ENCODE results near the gene ZSWIM2. TPM values are rescaled to one million over a fixed set of nuclear protein-coding genes. Genes with fewer than 3 reads are reported as not detected.
"Not testable (repeated sequence)": the region's sequence is repeated elsewhere in the genome, so short reads cannot be mapped to it uniquely, and the experiment has no call there.

The ZSWIM2 gene, protein sequence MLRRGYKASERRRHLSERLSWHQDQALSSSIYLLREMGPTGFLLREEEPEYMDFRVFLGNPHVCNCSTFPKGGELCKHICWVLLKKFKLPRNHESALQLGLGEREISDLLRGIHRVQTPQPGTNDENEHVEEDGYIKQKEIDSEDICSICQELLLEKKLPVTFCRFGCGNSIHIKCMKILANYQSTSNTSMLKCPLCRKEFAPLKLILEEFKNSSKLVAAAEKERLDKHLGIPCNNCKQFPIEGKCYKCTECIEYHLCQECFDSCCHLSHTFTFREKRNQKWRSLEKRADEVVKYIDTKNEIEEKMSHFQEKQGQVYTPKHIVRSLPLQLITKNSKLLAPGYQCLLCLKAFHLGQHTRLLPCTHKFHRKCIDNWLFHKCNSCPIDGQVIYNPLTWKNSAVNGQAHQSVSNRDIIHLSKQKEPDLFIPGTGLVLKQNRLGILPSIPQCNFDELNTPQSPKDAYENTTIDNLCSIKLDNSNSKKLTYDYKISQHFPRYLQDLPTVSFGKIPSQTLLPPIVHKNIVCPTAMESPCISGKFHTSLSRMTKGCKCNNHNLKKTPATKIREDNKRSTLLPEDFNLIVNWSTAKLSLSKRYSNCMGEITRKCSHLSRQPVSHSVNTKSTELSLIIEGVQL
- not detected for total RNA-seq
- long read RNA-seq = 0 reads

DNA sequence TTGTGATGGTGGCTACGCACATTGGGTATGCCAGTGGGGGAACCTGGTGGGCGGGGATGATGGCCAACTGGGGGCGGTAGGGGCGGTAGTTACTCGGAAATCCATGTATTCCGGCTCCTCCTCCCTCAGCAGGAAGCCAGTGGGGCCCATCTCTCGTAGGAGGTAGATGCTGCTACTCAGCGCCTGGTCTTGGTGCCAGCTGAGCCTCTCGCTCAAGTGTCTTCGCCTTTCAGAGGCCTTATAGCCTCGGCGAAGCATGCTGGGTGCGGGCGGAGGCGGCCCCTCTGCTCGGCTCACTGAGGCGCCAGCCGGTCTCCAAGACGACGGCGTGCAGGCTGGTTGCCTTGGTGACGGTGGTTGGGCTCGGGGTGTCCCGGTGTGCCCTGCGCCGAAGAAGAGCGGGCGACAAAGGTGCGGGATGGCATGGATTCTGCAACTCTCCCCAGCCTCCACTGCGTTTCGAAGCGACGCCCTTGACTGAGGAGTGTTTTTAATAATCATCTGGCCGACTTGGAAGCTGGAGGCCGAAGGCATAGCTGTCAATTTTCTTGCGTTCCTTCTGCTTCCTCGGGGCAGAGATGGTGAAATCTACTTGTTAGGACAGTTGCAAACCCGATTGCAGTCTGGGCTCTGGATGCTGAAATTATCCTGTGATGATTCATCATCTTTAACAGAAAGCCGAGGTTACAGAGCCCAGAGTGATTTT, at the start of gene ZSWIM2:
ZSWIM2 (minus strand) TSS at position 298 of the 706 bp plus-strand sequence; CDS start at position 258, 40 bp downstream.
- ATAC-seq = peak; percentile 79
- peak; percentile 69 for DNase-seq (ENCODE audit: missing footprints)
- intact Hi-C loops (cut with DNase I) = no loop called here

GRCh38 chr2:186896220-186896619, 47.2 kb upstream of the ZSWIM2 start:
- DNase-seq (ENCODE audit: missing footprints); intact Hi-C loops (cut with DNase I); ATAC-seq: not testable (repeated sequence)

DNA sequence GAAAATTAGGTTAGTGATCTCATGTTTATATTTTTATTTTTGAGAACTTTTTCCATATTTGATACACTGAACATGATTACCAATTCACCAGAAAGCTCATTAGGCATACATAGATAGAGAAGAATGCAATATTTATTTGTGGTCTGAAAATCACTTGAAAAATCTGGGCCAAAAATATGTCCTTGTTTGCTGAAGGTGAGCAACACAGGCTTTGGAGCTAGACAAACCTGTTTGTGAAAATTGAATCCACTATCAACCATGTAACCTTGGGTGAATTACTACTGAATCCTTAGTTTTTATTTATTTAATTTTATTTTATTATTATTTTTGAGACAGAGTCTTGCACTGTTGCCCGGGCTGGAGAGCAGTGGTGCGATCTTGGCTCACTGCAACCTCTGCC, 46.5 kb upstream of the ZSWIM2 start:
- intact Hi-C loops (cut with DNase I) = no loop called here
- DNase-seq (ENCODE audit: missing footprints) = no peak
- ATAC-seq = no peak

GRCh38 chr2:186894478-186894877, 45.5 kb upstream of the ZSWIM2 start:
- DNase-seq (ENCODE audit: missing footprints) (no peak), ATAC-seq (no peak)
- intact Hi-C loops (cut with DNase I) = no loop called here

DNA sequence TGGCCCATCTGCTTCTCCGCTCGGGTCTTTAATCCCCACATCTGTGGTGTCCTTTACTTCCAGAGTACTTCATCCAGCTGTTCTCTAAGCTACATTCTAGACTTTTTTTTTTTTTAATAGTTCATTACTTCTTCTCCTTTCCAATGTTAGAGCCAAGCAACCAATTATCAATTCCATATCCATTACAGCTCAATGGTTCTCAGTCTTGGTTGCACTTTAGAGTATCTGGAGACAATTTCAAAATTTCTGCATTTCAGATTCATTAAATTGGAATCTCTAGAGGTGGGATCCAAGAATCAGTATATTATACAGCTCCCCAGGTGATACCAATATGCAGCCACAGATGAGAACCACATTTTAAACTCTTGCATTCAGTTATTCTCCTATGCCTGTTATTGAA, 43.9 kb upstream of the ZSWIM2 start:
- no peak for ATAC-seq
- no peak for DNase-seq (ENCODE audit: missing footprints)
- intact Hi-C loops (cut with DNase I) = no loop called here

- DNase-seq (ENCODE audit: missing footprints) = no peak
- intact Hi-C loops (cut with DNase I) = no loop called here
- ATAC-seq = no peak
These were observed 42.2 kb upstream of the ZSWIM2 start for GRCh38 chr2:186891185-186891621.

DNA sequence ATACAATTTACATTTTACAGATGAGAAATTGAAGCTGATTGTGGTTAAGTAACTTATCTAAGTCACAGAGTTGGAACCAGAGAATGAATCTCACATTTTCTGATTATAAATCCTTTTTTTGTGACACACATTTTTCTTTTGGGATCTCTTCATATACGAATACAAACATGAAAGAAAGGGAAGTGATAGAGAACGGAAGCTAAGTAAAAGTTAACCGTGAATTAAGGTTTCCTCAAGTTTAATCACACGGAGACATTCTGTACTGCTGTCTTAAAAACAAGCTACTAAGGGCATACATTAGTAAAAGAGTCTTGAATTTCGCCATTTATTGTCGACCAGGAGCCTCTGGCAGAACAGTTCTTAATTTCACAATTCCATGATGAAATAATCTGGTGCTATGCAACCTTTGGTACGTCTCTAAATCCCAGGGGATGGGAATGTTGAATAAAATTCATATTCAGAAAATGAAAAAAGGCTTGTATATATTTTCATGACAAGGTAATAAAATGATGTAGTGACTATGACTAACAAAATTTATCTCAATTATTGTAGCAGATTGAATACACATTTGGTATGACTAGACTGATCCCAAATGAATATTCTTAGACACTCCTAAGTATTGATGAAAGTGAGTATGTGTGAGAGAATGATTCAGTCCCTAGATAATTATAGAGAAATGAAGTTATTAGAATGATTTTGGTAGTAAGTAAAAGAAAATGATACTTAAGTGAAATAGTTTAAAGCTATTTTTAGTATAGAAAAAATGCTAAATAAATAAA, 40.3 kb upstream of the ZSWIM2 start:
- ATAC-seq = peak; percentile 30
- intact Hi-C loops (cut with DNase I) = loop anchor here (10.0 kb wide), 1 partner anchor 246 kb away; no protein-coding TSS in a partner anchor
- DNase-seq (ENCODE audit: missing footprints) = no peak

DNA sequence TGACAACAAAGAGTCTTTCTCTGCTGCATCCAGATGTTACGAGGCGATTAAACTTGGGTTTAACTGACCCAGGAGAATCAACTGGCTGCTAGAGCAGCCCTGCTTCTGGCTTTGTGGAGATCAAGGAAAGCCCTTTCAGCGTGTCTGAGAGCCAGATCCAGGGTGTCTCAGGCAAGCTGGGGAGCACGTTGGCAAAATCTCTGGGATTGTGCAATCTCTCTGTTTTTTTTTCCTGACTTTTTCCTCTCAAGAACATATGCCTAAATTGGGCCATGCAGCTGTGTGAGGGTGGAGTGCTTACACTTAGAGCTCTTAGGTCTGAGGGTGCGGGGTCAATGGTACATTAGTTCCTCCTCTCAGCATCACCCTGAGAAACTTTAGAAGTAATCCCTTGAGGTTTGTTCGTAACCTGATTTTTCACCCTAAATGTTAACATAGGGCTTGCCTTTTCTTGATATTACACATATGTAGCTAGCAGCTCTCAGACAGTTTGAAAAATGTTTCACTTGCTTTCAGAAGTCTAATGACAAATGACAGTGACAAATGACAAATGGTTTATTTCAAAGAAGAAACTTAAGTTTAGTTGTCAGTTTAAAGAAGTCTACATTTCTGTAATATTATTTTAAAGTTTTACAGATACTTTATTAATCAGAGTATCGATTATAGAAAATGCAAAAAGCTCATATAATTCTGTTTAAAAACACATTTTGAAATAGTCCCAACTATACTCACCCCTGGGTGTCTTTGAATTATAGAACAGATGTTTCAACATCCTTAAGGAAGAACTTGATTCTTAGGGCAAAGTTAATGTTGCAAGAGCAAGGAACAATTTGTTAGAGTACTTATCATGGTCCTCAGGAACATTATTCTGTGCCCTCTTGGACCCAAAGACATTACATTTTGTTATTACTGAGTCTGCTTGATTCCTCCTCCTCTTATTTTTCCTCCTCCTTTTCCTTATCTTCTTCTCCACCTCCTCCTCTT, 38.4 kb upstream of the ZSWIM2 start:
- DNase-seq (ENCODE audit: missing footprints) (peak; percentile 74), ATAC-seq (peak; percentile 95)
- intact Hi-C loops (cut with DNase I) = loop anchor here (10.0 kb wide), 1 partner anchor 247 kb away; no protein-coding TSS in a partner anchor

GRCh38 chr2:186884587-186884986, 35.6 kb upstream of the ZSWIM2 start:
- intact Hi-C loops (cut with DNase I) = loop anchor here (10.0 kb wide), 1 partner anchor 250 kb away; no protein-coding TSS in a partner anchor
- no peak for ATAC-seq
- DNase-seq (ENCODE audit: missing footprints) = no peak

GRCh38 chr2:186883666-186884065, 34.7 kb upstream of the ZSWIM2 start:
- intact Hi-C loops (cut with DNase I) = loop anchor here (10.0 kb wide), 1 partner anchor 251 kb away; no protein-coding TSS in a partner anchor
- DNase-seq (ENCODE audit: missing footprints) = no peak

DNA sequence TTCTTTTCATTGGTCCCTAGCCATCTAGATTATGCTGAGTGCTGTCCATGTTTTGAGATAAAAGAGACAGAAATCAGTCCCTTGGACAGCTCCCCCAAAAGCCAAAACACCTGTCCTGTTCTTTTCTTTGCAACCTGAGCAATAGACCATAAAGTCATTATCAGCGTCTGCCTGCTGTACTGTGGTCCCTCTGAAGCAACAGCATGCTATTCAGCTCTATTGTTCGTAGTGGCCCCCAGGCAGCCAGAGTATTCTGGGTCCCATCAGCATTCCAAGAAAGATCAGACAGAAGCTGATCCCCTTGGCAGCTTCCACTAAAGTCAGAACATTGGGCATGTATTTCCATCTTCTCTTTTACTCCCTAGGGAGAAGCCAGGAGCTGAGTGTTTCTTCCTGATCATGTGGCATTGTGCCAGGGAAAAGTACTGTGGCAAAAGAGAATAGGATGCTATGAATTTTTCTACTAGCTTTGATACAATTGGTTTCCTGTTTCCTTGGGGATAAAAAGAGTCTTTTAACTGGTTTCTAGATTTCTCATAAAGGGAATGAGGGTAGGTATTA, 33.6 kb upstream of the ZSWIM2 start:
- ATAC-seq = no peak
- intact Hi-C loops (cut with DNase I) = loop anchor here (10.0 kb wide), 1 partner anchor 252 kb away; no protein-coding TSS in a partner anchor
- DNase-seq (ENCODE audit: missing footprints) = no peak

More at GRCh38 chr2:186883666-186884065, 34.7 kb upstream of the ZSWIM2 start:
- no peak for ATAC-seq

DNA sequence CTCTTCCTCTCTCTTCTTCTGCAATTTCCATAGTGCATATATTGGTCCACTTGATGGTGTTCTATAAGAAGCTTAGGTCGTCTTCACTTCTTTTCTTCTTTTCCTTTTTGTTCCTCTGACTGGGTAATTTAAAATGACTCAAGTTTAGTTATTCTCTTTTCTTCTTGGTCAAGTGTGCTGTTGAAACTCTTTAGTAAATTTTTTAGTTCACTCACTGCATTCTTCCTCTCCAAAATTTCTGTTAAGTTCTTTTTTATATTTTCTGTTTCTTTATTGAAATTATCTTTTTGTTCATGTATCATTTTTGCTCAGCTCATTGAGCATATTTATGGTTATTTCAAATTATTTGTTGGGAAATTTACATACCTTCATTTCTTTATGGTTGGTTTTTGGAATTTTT, 32.7 kb upstream of the ZSWIM2 start:
- ATAC-seq (no peak), DNase-seq (ENCODE audit: missing footprints) (no peak)
- intact Hi-C loops (cut with DNase I) = loop anchor here (10.0 kb wide), 1 partner anchor 253 kb away; no protein-coding TSS in a partner anchor

- intact Hi-C loops (cut with DNase I) = no loop called here
- DNase-seq (ENCODE audit: missing footprints) (no peak), ATAC-seq (no peak)
These were observed 30.3 kb upstream of the ZSWIM2 start for GRCh38 chr2:186879312-186879711.

DNA sequence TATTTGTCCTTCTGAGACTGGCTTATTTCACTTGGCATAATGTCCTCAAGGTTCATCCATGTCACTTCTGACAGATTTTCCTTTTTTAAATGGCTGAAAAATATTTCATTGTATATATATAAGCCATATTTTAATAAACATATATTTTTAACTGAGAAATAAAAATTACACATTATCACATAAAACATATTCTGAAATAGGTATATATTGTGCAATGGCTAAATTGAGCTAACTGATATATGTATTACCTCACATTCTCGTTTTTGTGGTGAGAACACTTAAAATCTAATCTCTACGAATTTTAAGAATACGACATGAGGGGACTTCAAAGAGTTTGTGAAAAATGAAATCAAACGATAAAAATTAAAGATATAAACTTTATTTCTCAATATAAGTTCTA, 25.7 kb upstream of the ZSWIM2 start:
- no peak for DNase-seq (ENCODE audit: missing footprints)
- intact Hi-C loops (cut with DNase I) = no loop called here
- ATAC-seq = no peak

GRCh38 chr2:186871881-186872280, 22.9 kb upstream of the ZSWIM2 start:
- intact Hi-C loops (cut with DNase I) = no loop called here
- ATAC-seq = no peak
- DNase-seq (ENCODE audit: missing footprints) = no peak

GRCh38 chr2:186868344-186868743, 19.4 kb upstream of the ZSWIM2 start:
- ATAC-seq (no peak), DNase-seq (ENCODE audit: missing footprints) (no peak)
- intact Hi-C loops (cut with DNase I) = loop anchor here (10.0 kb wide), 2 partner anchors 436 to 716 kb away; no protein-coding TSS in a partner anchor

Measured in Right ventricle myocardium inferior (tissue), 1 donor.